ENCODE data around the gene ASS1.

Gene ASS1

DNA sequence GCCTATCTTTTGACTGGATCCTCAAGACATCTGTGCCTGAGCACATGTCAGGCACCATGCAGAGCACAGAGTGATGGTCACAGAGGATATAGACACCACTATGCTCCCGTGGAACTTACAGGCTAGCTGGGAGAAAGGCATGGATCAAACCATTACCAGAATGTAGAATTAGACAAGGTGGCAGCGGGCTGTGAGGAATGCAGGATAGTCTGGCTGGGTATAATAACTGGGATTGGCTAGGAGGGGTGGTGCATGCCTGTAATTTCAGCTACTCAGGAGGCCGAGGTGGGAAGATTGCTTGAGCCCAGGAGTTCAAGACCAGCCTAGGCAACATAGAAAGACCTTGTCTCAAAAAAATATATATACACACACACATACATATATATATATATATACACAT, 50.3 kb downstream of the ASS1 start:
- Histone ChIP-seq H3K4me3 (ENCODE audit: low read depth in 1 of 2, low read length in 2 of 2) (no peak overlapping the region), H3K27ac (ENCODE audit: low read depth, low read length) (no peak overlapping the region), H3K27me3 (ENCODE audit: control insufficient read depth in 1 of 2, insufficient read depth in 2 of 2, low read length in 2 of 2) (no peaks in the 10 kb centered on the region), H3K36me3 (ENCODE audit: insufficient read depth, low read length) (peaks cover 16% of the 10 kb centered on the region), H3K4me1 (ENCODE audit: insufficient read depth, low read length) (no peaks in the 10 kb centered on the region), H3K9ac (ENCODE audit: low read length) (no peak overlapping the region), H3K9me3 (ENCODE audit: low read length) (no peaks in the 10 kb centered on the region)

DNA sequence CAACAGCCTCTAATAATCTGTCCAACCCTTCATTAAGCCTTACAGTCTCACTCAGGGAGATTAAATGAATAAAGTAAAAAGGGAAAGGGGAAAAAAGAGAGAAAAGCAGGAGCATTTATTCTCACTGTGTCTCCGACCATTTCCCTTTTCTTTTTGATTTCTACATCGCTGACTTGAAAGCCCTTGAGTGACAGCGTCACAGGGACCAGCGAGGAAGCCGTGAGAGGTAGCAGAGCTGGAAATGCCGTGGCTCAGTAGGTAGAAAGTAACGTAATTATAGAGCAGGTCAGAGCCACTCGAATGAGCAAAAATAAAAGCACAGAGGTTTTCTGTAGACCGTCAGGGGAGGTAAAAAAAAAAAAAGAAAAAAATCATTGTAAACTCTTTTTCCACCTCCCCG, 52.4 kb downstream of the ASS1 start:
- no peak overlapping the region for H3K4me3 ChIP-seq (ENCODE audit: low read depth in 1 of 2, low read length in 2 of 2)

DNA sequence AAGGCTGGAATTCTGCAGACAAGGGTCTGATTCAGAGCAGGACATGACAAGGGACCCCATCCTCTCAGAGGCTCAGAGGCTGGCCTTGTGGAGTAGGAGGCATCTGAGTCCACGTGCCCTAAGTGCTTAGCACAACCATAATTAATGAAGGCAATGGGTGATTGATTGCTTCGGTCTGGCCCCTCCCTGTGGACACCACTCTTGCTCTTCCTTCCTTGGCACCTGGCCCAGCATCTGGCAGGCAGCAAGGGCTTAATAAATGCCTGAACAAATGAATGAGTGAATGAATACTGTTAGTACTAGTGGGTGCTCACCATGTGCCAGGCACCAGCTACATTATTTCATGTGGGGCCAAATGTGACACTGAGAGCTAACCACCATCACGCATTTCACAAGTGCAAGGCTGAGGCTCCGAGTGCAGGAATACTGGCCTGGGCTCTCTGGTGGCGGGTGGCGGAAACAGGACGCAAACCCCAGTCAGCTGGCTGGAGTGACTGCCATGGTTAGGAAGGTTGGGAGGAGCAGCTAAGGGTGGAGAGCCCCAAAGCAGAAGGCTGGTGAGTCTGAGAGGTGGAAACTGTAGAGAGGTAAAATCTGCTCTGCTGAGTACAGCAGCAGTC, 53.6 kb downstream of the ASS1 start:
- Histone ChIP-seq H3K9me3 (ENCODE audit: low read length) (no peaks in the 10 kb centered on the region), H3K27me3 (ENCODE audit: control insufficient read depth in 1 of 2, insufficient read depth in 2 of 2, low read length in 2 of 2) (no peaks in the 10 kb centered on the region), H3K4me1 (ENCODE audit: insufficient read depth, low read length) (no peaks in the 10 kb centered on the region), H3K4me3 (ENCODE audit: low read depth in 1 of 2, low read length in 2 of 2) (no peak overlapping the region), H3K36me3 (ENCODE audit: insufficient read depth, low read length) (peaks cover 11% of the 10 kb centered on the region), H3K9ac (ENCODE audit: low read length) (no peak overlapping the region), H3K27ac (ENCODE audit: low read depth, low read length) (no peak overlapping the region)

More for the DNA sequence above, 52.4 kb downstream of the ASS1 start:
- Histone ChIP-seq H3K4me1 (ENCODE audit: insufficient read depth, low read length) (no peaks in the 10 kb centered on the region), H3K9me3 (ENCODE audit: low read length) (no peaks in the 10 kb centered on the region), H3K27ac (ENCODE audit: low read depth, low read length) (no peak overlapping the region), H3K9ac (ENCODE audit: low read length) (no peak overlapping the region), H3K27me3 (ENCODE audit: control insufficient read depth in 1 of 2, insufficient read depth in 2 of 2, low read length in 2 of 2) (no peaks in the 10 kb centered on the region), H3K36me3 (ENCODE audit: insufficient read depth, low read length) (peaks cover 11% of the 10 kb centered on the region)

DNA sequence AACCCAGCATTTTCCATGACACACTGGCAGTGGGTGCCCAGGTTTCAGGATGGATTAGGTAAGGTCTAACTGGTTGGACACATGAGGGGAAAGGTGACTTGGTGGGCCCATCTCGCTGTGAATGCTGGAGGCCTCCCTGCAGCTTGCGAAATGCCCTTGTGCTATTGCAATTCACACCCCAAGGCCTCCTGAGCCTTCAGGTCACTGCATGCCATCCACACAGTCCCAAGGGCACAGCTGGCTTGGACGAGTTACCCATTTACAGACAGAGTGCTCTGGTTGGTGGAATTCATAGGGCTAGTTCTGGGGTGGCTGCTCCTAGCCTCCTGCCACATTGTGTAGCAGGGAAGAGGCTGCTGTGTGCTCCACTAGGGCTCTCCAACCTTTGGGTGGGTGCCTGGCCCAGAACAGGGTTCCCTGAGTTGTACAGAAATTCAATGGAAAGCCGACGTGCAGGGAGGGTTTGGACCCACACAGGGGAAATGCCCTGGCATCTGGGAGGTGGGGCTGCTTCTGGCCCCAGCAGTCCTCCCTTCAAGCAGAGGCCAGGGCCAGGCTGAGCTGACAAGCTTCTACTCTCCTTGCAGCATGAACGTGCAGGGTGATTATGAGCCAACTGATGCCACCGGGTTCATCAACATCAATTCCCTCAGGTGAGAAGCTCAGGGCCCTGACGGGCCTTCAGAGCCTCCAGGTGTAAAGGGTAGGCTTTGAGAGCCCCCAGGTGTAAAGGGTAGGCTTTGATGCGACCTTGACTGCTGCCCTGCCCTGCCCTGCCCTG, 54.3 kb downstream of the ASS1 start:
- H3K9ac ChIP-seq (ENCODE audit: low read length): no peak overlapping the region
- no peaks in the 10 kb centered on the region for H3K9me3 ChIP-seq (ENCODE audit: low read length)
- H3K27me3 ChIP-seq (ENCODE audit: control insufficient read depth in 1 of 2, insufficient read depth in 2 of 2, low read length in 2 of 2): no peaks in the 10 kb centered on the region
- H3K4me3 ChIP-seq (ENCODE audit: low read depth in 1 of 2, low read length in 2 of 2): no peak overlapping the region
- H3K4me1 ChIP-seq (ENCODE audit: insufficient read depth, low read length): no peaks in the 10 kb centered on the region
- H3K27ac ChIP-seq (ENCODE audit: low read depth, low read length): no peak overlapping the region
- H3K36me3 ChIP-seq (ENCODE audit: insufficient read depth, low read length): peaks cover 11% of the 10 kb centered on the region

DNA sequence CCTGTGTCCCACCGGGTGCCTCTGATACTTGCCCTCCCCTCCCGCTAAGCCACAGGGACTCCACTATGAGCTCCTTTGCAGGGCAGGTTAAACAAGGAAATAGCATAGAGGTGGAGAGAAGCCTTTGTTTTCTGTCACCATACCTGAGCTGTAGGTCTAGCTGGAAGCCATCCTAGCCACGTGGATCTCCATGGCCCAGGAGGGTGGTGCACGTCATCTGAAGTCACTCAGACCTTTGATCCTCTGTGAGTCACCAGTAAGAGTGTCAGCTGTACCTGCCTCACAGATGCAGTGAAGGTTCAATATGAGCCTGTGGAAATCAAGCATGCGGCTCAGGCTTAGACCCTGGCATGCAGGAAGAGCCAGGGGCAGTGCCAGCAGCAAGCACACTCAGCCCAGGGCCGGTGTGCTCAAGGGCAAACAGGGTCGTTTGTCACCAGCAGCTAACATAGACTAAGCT, 55.1 kb downstream of the ASS1 start:
- peaks cover 3% of the 10 kb centered on the region for H3K36me3 ChIP-seq (ENCODE audit: insufficient read depth, low read length)
- no peak overlapping the region for H3K4me3 ChIP-seq (ENCODE audit: low read depth in 1 of 2, low read length in 2 of 2)
- H3K4me1 ChIP-seq (ENCODE audit: insufficient read depth, low read length): no peaks in the 10 kb centered on the region
- H3K27me3 ChIP-seq (ENCODE audit: control insufficient read depth in 1 of 2, insufficient read depth in 2 of 2, low read length in 2 of 2): no peaks in the 10 kb centered on the region
- H3K9ac ChIP-seq (ENCODE audit: low read length): no peak overlapping the region
- H3K9me3 ChIP-seq (ENCODE audit: low read length): no peaks in the 10 kb centered on the region
- no peak overlapping the region for H3K27ac ChIP-seq (ENCODE audit: low read depth, low read length)

DNA sequence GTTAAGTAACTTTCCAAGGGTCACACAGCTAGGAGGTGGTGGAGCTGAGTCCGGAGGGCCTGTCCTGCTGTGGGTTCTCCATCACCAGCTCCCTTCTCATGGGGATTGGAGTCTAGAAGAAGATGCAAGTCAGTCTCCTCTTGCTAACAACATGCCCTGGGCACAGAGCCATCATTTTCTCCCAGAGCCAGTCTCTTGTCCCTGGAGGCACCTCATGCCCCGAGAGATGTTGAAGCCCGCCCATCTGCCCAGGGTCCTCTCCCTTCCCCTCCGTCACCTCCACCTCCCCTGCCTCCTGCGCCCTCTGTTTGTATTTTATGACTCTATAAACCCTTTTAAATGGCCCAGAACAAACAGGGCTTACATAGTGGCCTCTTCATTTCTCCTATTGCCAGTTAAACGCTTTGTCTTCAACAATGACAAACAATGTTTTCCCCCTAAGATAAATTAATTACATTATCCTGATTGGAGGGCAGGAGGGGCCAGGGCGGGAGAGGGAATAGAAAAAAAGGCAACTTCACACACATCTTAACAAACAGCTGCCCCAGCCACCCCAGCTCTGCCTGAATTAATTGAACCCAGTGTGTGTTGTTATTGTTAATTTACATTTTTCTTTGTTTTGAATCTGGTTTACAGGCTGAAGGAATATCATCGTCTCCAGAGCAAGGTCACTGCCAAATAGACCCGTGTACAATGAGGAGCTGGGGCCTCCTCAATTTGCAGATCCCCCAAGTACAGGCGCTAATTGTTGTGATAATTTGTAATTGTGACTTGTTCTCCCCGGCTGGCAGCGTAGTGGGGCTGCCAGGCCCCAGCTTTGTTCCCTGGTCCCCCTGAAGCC, 55.8 kb downstream of the ASS1 start:
- Histone ChIP-seq H3K36me3 (ENCODE audit: insufficient read depth, low read length) (no peaks in the 10 kb centered on the region), H3K27ac (ENCODE audit: low read depth, low read length) (no peak overlapping the region), H3K4me1 (ENCODE audit: insufficient read depth, low read length) (no peaks in the 10 kb centered on the region), H3K27me3 (ENCODE audit: control insufficient read depth in 1 of 2, insufficient read depth in 2 of 2, low read length in 2 of 2) (no peaks in the 10 kb centered on the region), H3K4me3 (ENCODE audit: low read depth in 1 of 2, low read length in 2 of 2) (no peak overlapping the region), H3K9ac (ENCODE audit: low read length) (no peak overlapping the region), H3K9me3 (ENCODE audit: low read length) (no peaks in the 10 kb centered on the region)

DNA sequence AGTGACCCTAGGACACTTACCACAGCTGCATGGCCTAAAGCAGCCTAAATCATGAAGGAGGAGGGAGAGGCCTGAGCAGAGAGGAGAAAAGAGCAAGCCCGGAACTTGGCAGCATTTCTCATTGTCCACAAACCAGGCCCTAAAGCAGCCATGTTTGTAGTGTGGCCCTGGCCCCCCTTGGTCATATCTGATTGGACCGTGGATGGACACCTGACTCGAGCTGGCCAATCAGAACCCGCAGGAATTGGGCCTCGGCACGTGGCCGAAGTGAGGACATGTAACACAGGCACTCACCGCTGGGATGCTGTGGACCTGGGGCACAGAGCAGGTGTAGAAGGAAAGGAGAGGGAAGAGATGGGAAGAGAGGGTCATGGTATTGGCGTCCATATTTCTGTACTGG, 56.9 kb downstream of the ASS1 start:
- no peaks in the 10 kb centered on the region for H3K4me1 ChIP-seq (ENCODE audit: insufficient read depth, low read length)
- H3K9me3 ChIP-seq (ENCODE audit: low read length): no peaks in the 10 kb centered on the region
- no peak overlapping the region for H3K9ac ChIP-seq (ENCODE audit: low read length)
- H3K36me3 ChIP-seq (ENCODE audit: insufficient read depth, low read length): no peaks in the 10 kb centered on the region
- no peak overlapping the region for H3K4me3 ChIP-seq (ENCODE audit: low read depth in 1 of 2, low read length in 2 of 2)
- no peaks in the 10 kb centered on the region for H3K27me3 ChIP-seq (ENCODE audit: control insufficient read depth in 1 of 2, insufficient read depth in 2 of 2, low read length in 2 of 2)
- no peak overlapping the region for H3K27ac ChIP-seq (ENCODE audit: low read depth, low read length)

DNA sequence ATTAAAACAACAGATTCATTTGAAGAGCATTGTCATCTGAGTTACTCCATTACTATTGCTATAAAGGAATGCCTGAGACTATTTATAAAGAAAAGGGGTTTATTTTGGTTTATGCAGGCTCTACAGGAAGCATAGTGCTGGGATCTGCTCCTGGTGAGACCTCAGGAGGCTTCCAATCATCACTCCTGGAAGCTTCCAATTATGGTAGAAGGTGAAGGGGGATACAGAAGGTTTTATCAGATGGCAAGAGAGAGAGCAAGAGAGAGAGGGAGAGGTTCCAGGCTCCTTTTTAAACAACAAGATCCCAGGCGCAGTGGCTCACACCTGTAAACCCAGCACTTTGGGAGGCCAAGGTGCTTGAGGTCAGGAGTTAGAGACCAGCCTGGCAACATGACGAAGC, 63.5 kb downstream of the ASS1 start:
- H3K9me3 ChIP-seq (ENCODE audit: low read length): no peaks in the 10 kb centered on the region
- H3K4me1 ChIP-seq (ENCODE audit: insufficient read depth, low read length): no peaks in the 10 kb centered on the region
- no peak overlapping the region for H3K27ac ChIP-seq (ENCODE audit: low read depth, low read length)
- H3K4me3 ChIP-seq (ENCODE audit: low read depth in 1 of 2, low read length in 2 of 2): no peak overlapping the region
- H3K9ac ChIP-seq (ENCODE audit: low read length): no peak overlapping the region
- H3K27me3 ChIP-seq (ENCODE audit: control insufficient read depth in 1 of 2, insufficient read depth in 2 of 2, low read length in 2 of 2): no peaks in the 10 kb centered on the region
- no peaks in the 10 kb centered on the region for H3K36me3 ChIP-seq (ENCODE audit: insufficient read depth, low read length)

DNA sequence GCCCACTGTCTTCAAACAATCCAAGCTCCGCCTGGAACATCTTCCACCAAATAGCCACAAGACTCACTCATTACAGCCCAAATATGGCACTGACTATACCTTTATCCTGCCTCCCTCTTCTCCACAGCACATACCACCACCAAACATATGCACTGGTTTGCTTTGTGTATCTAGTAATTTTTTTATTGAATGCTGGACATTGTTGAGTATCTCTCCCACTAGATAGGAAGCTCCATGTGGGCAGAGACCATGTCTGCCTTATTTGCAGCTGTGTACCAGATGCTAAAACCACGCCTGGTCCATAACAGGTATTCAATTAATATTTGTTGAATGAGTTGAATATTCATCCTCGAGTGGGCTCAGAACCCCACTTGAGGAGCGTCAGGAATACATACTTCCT, 67.4 kb downstream of the ASS1 start:
- Histone ChIP-seq H3K9ac (ENCODE audit: low read length) (no peak overlapping the region), H3K4me3 (ENCODE audit: low read depth in 1 of 2, low read length in 2 of 2) (no peak overlapping the region), H3K36me3 (ENCODE audit: insufficient read depth, low read length) (no peaks in the 10 kb centered on the region), H3K27me3 (ENCODE audit: control insufficient read depth in 1 of 2, insufficient read depth in 2 of 2, low read length in 2 of 2) (no peaks in the 10 kb centered on the region), H3K4me1 (ENCODE audit: insufficient read depth, low read length) (no peaks in the 10 kb centered on the region), H3K9me3 (ENCODE audit: low read length) (no peaks in the 10 kb centered on the region), H3K27ac (ENCODE audit: low read depth, low read length) (no peak overlapping the region)

DNA sequence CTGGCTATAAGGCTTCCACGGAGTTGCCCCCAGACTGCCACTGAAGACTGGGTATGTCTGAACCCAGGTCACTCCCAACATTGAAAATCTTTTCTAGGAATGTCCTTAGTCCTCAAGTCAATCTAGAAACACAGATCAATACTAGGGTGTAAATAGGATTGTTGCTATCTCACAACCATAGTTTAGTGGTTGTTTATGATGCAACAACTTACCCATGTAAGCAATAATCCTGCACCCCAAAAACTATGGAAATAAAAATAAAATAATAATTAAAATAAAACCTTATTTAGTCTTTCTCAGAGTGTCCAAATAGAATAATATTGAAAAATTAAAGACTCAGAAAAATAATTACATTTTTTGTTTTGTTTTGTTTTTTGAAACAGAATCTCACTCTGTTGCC, 68.3 kb downstream of the ASS1 start:
- H3K27ac ChIP-seq (ENCODE audit: low read depth, low read length): no peak overlapping the region
- no peak overlapping the region for H3K4me3 ChIP-seq (ENCODE audit: low read depth in 1 of 2, low read length in 2 of 2)

DNA sequence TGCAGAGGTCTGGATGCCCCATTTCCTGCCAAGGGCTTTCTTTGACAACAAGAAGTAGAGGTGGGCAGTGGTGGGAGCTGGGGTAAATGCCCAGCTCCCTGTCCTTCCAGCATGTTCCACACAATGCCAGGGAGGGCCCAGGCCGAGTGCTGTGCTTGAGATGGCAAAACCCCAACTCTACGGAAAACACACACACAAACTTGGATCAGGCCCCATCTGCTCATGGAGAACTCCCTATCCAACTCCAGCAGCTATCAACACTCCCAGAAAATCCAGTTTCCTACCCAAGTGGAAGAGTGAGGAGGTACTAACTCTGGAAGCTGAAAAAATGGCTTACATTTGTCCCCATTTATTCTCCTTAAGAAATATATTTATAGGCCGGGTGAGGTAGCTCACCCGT, 73.5 kb downstream of the ASS1 start:
- Histone ChIP-seq H3K4me3 (ENCODE audit: low read depth in 1 of 2, low read length in 2 of 2) (no peak overlapping the region), H3K9me3 (ENCODE audit: low read length) (no peaks in the 10 kb centered on the region), H3K27ac (ENCODE audit: low read depth, low read length) (no peak overlapping the region), H3K9ac (ENCODE audit: low read length) (no peak overlapping the region), H3K36me3 (ENCODE audit: insufficient read depth, low read length) (no peaks in the 10 kb centered on the region), H3K27me3 (ENCODE audit: control insufficient read depth in 1 of 2, insufficient read depth in 2 of 2, low read length in 2 of 2) (no peaks in the 10 kb centered on the region), H3K4me1 (ENCODE audit: insufficient read depth, low read length) (no peaks in the 10 kb centered on the region)

More for the DNA sequence above, 68.3 kb downstream of the ASS1 start:
- no peaks in the 10 kb centered on the region for H3K4me1 ChIP-seq (ENCODE audit: insufficient read depth, low read length)
- H3K36me3 ChIP-seq (ENCODE audit: insufficient read depth, low read length): no peaks in the 10 kb centered on the region
- no peak overlapping the region for H3K9ac ChIP-seq (ENCODE audit: low read length)
- H3K27me3 ChIP-seq (ENCODE audit: control insufficient read depth in 1 of 2, insufficient read depth in 2 of 2, low read length in 2 of 2): no peaks in the 10 kb centered on the region
- no peaks in the 10 kb centered on the region for H3K9me3 ChIP-seq (ENCODE audit: low read length)

All from muscle layer of colon (tissue), 2 donors.